HG02759 (cell line): ENCODE results near the gene KCNJ9.
"Not testable (repeated sequence)": the region's sequence is repeated elsewhere in the genome, so short reads cannot be mapped to it uniquely, and the experiment has no call there.

Source experiments
- ATAC-seq: cut with Tn5 transposase; IDR thresholded peaks from one replicate; pipeline ENCODE4 v1.9.1; 2021; ENCODE audit warnings: mild to moderate bottlenecking, moderate library complexity; ENCODE audit not compliant: unreplicated experiment

Gene KCNJ9

DNA sequence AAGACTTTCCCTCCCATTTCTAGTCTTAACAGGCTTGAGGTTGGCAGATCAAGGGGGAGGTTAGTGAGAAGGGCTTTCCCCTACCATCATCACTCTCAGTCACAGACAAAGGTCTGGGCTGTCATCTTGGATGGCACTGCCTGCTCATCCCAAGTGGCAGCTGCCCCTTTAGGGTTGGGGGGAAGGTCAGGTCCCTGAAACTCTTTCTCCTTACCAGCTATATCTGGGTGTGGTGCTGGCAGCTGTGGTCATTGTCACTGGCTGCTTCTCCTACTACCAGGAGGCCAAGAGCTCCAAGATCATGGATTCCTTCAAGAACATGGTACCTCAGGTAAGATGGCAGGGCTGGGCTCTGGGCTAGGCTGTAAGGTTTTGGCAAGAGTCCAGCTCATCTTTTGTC lies 42.4 kb downstream of the KCNJ9 start:
- no peak for ATAC-seq

- ATAC-seq = no peak
These were observed 43.6 kb downstream of the KCNJ9 start for GRCh38 chr1:160124705-160125478.

- ATAC-seq = no peak
These were observed 44.4 kb downstream of the KCNJ9 start for GRCh38 chr1:160125746-160126145.

GRCh38 chr1:160126342-160126741 lies 45.0 kb downstream of the KCNJ9 start:
- not testable (repeated sequence) for ATAC-seq

- ATAC-seq = no peak
These were observed 46.0 kb downstream of the KCNJ9 start for GRCh38 chr1:160127381-160127780.

- ATAC-seq = no peak
These were observed 46.7 kb downstream of the KCNJ9 start for GRCh38 chr1:160127865-160128523.

DNA sequence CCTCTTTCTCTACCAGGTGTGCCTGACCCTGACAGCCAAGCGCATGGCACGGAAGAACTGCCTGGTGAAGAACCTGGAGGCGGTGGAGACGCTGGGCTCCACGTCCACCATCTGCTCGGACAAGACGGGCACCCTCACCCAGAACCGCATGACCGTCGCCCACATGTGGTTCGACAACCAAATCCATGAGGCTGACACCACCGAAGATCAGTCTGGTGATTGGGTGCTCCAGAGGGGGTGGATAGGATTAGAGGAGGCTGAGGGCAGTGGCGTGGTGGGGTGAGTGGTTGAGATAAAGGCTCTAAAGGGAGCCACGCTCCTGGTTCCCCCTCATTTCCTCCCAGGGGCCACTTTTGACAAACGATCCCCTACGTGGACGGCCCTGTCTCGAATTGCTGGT lies 47.3 kb downstream of the KCNJ9 start:
- ATAC-seq = no peak

- ATAC-seq = no peak
These were observed 47.7 kb downstream of the KCNJ9 start for GRCh38 chr1:160129046-160129445.

DNA sequence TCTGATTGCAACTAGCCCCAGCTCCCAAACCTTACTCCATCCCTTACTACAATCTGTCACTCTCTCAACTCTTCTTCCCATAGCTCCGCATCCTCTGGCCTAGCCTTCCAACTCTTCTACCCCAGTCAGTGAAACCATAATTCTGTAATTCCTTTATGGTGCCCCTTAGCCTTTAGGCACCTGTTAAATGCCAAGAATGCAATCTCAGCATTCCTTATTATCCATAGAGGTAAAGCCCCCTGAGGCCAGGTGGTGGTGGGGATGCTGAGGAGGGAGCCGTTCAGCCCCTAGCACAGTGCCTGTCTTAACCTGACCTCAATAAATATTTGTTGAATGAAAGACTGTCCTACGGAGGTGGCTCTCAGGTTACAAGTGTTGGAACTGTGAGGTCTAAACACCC lies 48.2 kb downstream of the KCNJ9 start:
- no peak for ATAC-seq

DNA sequence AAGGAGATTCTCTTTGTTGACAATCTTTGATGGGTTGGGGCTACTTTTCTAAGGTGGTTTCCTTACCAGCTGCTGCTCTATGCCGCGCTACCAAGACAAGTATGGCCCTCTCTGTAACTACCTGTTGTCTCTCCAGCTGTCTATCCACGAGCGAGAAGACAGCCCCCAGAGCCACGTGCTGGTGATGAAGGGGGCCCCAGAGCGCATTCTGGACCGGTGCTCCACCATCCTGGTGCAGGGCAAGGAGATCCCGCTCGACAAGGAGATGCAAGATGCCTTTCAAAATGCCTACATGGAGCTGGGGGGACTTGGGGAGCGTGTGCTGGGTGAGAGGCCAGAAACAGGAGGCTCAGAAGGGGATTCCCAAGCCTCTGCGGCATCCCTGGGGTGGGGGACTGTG lies 48.6 kb downstream of the KCNJ9 start:
- no peak for ATAC-seq

- no peak for ATAC-seq
These were observed 49.1 kb downstream of the KCNJ9 start for GRCh38 chr1:160130486-160130885.

DNA sequence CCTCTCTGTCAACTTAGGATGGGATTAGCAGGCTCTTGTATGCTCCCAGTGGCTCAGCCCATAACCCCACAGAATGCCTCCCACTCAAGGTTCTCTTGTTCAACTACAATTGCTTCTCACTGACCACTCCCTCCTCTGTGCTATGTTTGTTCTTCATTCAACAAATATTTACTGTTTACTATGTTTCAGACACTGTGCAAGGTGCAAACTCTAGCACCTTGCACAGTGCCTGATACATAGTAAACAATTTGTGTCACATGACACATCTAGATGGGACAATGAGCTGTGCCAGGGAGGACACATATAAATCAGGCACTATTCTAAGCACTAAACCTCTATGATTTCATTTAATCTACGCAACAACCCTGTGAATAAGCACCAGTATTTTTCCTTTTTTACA lies 49.6 kb downstream of the KCNJ9 start:
- no peak for ATAC-seq

- no peak for ATAC-seq
These were observed 50.6 kb downstream of the KCNJ9 start for GRCh38 chr1:160131803-160132565.

DNA sequence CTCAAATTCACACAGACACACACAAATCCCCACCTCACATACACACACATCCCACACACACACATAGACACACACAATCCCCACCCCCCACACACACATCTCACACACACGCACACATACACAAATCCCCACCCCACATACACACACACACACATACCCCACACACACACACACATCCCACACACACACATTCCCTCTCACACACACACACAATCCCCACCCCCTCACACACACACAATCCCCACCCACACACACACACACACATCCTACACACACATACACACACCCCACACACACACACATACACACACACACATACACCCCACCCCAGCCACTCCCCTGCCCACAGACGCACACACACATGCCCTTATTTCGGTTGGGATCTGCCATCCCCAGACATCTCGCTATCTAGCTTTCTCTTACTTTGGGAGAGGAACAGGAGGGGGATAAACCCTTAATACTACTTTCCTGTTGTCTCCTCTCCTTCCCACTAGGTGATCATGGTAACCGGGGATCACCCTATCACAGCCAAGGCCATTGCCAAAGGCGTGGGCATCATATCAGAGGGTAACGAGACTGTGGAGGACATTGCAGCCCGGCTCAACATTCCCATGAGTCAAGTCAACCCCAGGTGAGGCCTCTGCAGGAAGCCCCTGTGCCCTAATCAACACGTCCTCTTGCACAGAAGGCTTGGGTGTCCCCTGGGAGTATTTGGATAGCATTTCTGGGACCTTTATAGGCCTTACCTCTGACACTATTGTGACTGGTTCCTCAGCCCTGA lies 52.8 kb downstream of the KCNJ9 start:
- ATAC-seq = no peak

DNA sequence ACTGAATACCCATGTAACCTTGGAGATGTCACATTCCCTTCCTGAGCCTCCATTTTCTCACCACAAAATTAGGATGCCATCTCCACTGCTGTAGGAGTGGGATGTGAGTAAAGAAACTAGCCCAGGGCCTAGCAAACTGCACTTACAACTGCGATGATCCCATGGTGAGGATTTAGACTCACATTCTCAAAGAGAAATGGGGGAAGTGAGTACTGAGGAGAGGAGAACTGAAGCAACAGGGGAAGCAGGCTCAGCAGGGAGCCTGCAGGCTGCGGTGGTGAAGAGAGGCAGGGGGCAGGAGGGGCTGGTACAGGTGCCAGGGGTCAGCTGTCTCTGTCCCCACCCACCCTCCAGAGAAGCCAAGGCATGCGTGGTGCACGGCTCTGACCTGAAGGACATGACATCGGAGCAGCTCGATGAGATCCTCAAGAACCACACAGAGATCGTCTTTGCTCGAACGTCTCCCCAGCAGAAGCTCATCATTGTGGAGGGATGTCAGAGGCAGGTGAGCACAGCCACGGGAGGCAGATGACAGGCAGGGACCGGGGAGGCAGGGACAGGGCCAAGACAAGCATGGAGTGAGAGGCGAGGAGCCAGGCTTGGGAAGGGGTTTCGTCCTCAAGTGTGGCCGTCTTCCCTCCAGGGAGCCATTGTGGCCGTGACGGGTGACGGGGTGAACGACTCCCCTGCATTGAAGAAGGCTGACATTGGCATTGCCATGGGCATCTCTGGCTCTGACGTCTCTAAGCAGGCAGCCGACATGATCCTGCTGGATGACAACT lies 53.6 kb downstream of the KCNJ9 start:
- no peak for ATAC-seq

- no peak for ATAC-seq
These were observed 55.0 kb downstream of the KCNJ9 start for GRCh38 chr1:160136121-160136925.

GRCh38 chr1:160136926-160137200 lies 55.5 kb downstream of the KCNJ9 start:
- ATAC-seq = no peak

- ATAC-seq = no peak
These were observed 56.0 kb downstream of the KCNJ9 start for GRCh38 chr1:160137216-160137862.

DNA sequence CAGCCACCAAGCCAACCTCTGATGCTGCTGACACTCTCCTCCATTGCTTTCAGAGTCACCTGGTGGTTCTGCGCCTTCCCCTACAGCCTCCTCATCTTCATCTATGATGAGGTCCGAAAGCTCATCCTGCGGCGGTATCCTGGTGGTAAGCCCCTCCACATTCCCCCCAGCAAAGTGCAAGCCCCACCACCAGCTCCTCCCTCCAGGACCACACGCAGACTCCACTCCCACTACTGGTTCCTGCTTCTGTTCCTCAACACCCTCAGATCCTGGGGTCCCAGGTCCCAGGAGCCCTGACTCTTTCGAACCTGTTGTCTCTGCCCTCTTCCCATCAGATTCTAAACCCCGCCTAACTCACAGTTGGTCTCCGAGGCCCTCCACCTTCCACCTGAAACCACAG lies 58.5 kb downstream of the KCNJ9 start:
- ATAC-seq = no peak
